C4-2B (cell line): ENCODE results near the gene KIR2DL1.
"Not testable (repeated sequence)": the region's sequence is repeated elsewhere in the genome, so short reads cannot be mapped to it uniquely, and the experiment has no call there.

Experiments
- H3K27ac ChIP-seq: fragments of 450-650 bp; 2 replicates; pipeline ENCODE4 v1.5.1; 2017
- ZFX ChIP-seq: fragments of 450-650 bp; IDR thresholded peaks from 2 replicates; pipeline ENCODE4 v1.6.1; 2017
- TF ChIP-seq, protein P1 (sequence below): fragments of 450-650 bp; conservative IDR thresholded peaks from 2 replicates; pipeline ENCODE4 v1.5.1; 2017; ENCODE audit warnings: mild to moderate bottlenecking

KIR2DL1 gene

DNA sequence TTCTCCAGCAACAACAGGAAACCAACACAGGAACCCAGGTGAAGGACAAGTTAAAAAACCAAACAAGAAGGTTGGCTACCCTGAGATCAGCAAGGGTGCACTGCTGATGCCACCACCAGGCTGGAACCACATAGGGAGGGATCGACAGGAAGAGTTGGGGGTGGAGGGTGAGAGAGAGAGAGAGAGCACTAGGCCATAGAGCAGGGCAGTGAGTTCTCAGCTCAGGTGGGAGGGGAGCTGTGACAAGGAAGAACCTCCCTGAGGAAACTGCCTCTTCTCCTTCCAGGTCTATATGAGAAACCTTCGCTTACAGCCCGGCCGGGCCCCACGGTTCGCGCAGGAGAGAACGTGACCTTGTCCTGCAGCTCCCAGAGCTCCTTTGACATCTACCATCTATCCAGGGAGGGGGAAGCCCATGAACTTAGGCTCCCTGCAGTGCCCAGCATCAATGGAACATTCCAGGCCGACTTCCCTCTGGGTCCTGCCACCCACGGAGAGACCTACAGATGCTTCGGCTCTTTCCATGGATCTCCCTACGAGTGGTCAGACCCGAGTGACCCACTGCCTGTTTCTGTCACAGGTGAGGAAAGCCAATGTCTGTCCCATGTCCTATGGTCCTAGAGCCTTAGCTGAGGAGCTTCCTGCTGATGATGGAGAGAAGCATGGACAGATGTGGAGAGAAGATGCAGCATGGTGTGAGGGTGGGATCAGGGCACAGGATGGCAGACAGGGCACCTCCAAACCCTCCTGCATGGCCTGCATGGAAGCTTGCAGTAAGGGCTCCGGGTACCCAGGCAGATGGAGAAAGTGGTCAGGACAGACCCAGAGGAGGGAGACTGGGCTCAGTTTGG, 36.3 kb downstream of the KIR2DL1 start:
- no peak for TF ChIP-seq ZFX
- TF ChIP-seq, protein P1, sequence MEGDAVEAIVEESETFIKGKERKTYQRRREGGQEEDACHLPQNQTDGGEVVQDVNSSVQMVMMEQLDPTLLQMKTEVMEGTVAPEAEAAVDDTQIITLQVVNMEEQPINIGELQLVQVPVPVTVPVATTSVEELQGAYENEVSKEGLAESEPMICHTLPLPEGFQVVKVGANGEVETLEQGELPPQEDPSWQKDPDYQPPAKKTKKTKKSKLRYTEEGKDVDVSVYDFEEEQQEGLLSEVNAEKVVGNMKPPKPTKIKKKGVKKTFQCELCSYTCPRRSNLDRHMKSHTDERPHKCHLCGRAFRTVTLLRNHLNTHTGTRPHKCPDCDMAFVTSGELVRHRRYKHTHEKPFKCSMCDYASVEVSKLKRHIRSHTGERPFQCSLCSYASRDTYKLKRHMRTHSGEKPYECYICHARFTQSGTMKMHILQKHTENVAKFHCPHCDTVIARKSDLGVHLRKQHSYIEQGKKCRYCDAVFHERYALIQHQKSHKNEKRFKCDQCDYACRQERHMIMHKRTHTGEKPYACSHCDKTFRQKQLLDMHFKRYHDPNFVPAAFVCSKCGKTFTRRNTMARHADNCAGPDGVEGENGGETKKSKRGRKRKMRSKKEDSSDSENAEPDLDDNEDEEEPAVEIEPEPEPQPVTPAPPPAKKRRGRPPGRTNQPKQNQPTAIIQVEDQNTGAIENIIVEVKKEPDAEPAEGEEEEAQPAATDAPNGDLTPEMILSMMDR: no peak
- H3K27ac ChIP-seq: no peak overlapping the region

DNA sequence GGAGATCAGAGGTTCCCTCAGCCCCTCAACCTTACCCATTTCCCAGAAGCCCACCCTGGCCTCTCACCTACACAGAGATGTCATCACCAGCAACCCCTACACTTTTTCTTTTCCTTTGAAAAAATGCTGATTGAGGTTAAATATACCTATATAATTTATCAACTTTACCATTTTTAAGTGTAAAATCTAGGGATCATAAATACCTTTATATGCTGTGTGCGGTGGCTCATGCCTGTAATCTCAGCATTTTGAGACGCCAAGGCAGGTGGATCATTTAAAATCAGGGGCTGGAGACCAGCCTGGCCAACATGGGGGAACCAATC, 36.9 kb downstream of the KIR2DL1 start:
- TF ChIP-seq, protein P1: no peak
- TF ChIP-seq ZFX: no peak
- no peak overlapping the region for H3K27ac ChIP-seq

DNA sequence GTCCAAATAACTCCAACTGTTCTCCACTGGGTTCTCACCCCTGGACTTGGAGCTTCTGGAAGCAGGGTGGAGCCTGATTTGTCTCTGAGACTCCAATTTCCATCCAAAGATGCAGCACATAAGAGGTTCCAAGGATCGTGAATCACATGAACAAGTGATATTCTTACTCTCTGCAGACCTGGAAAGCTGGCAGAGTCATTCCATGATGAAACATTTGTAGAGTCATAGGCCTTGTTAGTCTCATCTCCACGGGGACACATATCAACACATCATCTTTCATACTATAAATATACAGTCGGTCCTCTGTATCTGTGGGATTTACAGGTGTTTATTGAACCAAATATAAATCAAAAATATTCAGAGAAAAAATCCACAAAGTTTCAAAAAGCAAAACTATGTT, 45.0 kb downstream of the KIR2DL1 start:
- not testable (repeated sequence) for H3K27ac ChIP-seq

DNA sequence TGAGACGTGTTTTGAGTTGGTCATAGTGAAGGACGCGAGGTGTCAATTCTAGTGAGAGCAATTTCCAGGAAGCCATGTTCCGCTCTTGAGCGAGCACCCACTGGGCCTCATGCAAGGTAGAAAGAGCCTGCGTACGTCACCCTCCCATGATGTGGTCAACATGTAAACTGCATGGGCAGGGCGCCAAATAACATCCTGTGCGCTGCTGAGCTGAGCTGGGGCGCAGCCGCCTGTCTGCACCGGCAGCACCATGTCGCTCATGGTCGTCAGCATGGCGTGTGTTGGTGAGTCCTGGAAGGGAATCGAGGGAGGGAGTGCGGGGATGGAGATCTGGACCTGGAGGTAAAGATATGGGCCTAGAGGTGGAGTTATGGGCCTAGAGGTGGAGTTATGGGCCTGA, 46.7 kb downstream of the KIR2DL1 start, which contains the start of gene KIR3DL1:
KIR3DL1 (plus strand) TSS at position 218 of the 400 bp plus-strand sequence.
- not testable (repeated sequence) for H3K27ac ChIP-seq

DNA sequence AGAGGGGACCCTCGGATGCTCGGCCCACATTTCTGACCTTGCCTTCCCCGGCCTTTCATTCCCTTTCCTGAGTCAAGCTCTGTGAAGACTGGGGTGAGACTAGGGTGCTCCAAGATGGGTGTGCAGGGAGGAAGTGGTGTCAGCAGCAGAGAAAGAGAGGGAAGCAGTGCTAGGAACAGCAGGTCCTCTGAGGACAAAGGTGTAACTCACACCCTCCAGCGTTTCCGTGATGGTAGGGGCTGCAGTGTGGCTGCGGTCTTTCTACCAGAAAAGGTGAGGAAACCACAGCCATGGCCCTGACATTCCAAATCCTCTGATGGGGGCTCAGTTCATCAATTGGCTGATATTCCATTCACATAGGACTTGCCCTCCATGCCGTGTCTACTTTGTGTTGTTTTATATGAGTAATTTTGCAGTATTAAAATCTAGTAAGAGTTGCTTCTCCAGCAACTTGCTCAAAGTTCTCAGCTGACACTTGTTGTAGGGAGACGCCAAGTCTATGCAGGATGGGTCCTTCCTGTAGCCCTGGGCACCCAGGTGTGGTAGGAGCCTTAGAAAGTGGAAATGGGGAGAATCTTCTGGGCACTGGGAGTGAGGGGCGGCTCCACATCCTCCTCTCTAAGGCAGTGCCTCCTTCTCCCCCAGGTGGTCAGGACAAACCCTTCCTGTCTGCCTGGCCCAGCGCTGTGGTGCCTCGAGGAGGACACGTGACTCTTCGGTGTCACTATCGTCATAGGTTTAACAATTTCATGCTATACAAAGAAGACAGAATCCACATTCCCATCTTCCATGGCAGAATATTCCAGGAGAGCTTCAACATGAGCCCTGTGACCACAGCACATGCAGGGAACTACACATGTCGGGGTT, 48.3 kb downstream of the KIR2DL1 start:
- TF ChIP-seq, protein P1: no peak
- no peak for TF ChIP-seq ZFX
- H3K27ac ChIP-seq: no peak overlapping the region

DNA sequence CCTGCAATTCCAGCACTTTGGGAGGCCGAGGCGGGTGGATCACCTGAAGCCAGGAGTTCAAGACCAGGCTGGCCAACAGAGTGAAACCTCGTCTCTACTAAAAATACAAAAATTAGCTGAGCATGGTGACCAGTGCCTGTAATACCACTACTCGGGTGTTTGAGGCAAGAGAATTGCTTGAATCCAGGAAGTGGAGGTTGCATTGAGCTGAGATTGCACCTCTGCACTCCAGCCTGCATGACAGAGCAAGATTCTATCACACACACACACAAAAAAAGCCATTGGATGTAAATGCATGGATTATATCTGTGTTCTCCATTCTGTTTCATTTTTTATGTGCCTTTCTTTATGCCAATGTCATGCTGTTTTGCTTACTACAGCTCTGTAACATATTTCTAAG, 54.8 kb downstream of the KIR2DL1 start:
- H3K27ac ChIP-seq: not testable (repeated sequence)

DNA sequence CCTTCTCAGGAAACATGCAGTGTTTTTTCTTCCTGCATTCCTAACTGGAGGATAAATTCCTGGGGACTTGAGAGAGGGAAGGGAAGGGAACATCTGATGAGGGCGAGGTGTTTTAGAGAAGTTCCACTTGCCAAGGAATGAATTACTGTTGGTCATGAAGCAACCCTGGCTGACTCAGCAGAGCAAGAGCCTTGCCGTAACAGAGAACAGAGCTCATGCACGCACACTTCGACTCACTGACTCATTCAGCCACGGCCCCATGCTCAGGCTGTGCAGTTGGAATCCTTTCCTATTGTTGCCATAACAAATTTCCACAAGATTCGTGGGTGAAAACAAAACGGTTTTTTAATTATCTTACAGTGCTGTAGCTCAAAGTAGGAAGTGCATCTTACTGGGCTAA, 55.7 kb downstream of the KIR2DL1 start:
- not testable (repeated sequence) for H3K27ac ChIP-seq

DNA sequence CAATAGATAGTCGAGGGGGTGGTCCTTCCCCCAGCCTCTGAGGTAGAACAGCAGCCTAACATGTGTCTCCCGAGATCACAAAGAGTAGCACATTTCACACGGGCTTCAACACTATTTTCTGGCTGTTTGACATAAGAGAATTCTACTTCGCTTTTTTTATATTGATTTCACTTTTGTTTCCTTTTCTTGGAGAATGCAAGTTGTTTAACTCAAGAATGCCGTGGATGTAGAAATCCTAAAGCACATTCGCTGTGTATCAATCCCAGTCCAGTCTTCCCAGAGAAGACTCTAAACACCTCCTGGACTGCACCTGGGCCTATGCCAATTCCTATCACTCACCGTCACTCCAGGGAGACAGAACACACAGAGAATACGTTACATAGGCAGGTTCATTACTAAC, 58.5 kb downstream of the KIR2DL1 start:
- not testable (repeated sequence) for H3K27ac ChIP-seq

DNA sequence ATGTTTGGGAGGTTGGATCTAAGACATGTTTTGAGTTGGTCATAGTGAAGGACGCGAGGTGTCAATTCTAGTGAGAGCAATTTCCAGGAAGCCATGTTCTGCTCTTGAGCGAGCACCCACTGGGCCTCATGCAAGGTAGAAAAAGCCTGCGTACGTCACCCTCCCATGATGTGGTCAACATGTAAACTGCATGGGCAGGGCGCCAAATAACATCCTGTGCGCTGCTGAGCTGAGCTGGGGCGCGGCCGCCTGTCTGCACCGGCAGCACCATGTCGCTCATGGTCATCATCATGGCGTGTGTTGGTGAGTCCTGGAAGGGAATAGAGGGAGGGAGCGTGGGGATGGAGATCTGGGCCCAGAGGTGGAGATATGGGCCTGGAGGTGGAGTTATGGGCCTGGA, 62.9 kb downstream of the KIR2DL1 start, which contains the start of gene KIR2DS4:
KIR2DS4 (plus strand) TSS at position 181 of the 400 bp plus-strand sequence.
- not testable (repeated sequence) for H3K27ac ChIP-seq
